B cell (primary cell): ENCODE results near the gene DBF4B.

Experiments
- EZH2 ChIP-seq: IDR thresholded peaks from 2 replicates; pipeline ENCODE4 v1.6.1; 2012; ENCODE audit warnings: borderline replicate concordance, low read depth, mild to moderate bottlenecking, moderate library complexity, low read length; ENCODE audit not compliant: insufficient read depth, poor library complexity, severe bottlenecking
- TF ChIP-seq, protein P1 (sequence below): fragments of 200-600 bp; IDR thresholded peaks from one replicate; pipeline ENCODE4 v1.8.0; 2022; ENCODE audit warnings: antibody characterized with exemption, mild to moderate bottlenecking

DNA sequence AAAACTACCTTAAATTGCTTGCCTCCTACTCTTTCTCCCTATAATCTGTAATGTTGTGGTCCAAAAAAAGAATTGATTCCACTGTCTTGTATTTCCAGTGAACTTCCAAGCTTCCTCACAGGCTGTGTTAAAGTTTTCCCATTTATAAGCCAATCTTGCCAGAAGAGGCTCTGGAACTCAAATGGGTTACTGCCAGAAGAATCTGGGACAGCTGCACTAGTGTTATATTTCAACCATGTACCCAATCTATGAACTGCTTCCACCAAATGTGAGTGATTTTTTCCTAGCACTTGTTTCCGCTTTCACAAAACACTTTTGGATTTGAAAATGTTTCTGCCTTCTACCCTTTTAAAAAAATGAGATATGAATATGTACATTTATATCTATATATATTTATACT is 20.7 kb upstream of the DBF4B start:
- TF ChIP-seq EZH2: no peak
- TF ChIP-seq, protein P1, sequence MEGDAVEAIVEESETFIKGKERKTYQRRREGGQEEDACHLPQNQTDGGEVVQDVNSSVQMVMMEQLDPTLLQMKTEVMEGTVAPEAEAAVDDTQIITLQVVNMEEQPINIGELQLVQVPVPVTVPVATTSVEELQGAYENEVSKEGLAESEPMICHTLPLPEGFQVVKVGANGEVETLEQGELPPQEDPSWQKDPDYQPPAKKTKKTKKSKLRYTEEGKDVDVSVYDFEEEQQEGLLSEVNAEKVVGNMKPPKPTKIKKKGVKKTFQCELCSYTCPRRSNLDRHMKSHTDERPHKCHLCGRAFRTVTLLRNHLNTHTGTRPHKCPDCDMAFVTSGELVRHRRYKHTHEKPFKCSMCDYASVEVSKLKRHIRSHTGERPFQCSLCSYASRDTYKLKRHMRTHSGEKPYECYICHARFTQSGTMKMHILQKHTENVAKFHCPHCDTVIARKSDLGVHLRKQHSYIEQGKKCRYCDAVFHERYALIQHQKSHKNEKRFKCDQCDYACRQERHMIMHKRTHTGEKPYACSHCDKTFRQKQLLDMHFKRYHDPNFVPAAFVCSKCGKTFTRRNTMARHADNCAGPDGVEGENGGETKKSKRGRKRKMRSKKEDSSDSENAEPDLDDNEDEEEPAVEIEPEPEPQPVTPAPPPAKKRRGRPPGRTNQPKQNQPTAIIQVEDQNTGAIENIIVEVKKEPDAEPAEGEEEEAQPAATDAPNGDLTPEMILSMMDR: no peak
